HEK293 (cell line): ENCODE data around the gene TC2N.

Experiments
- KLF1 ChIP-seq: fragments of 450-650 bp; formaldehyde crosslinking; IDR thresholded peaks from 2 replicates; pipeline ENCODE4 v1.5.1; 2016; ENCODE audit warnings: missing biosample characterization, missing genetic modification characterization
- KLF17 ChIP-seq: fragments of 450-650 bp; formaldehyde crosslinking; IDR thresholded peaks from 2 replicates; pipeline ENCODE4 v1.5.1; 2016; ENCODE audit warnings: missing biosample characterization, missing genetic modification characterization
- KLF7 ChIP-seq: fragments of 450-650 bp; formaldehyde crosslinking; IDR thresholded peaks from 2 replicates; pipeline ENCODE4 v1.5.1; 2016; ENCODE audit warnings: missing biosample characterization, missing genetic modification characterization, borderline replicate concordance
- MZF1 ChIP-seq: fragments of 450-650 bp; formaldehyde crosslinking; IDR thresholded peaks from 2 replicates; pipeline ENCODE4 v1.5.1; 2017; ENCODE audit warnings: missing biosample characterization, missing genetic modification characterization, borderline replicate concordance
- OVOL3 ChIP-seq: fragments of 450-650 bp; formaldehyde crosslinking; IDR thresholded peaks from 2 replicates; pipeline ENCODE4 v1.5.1; 2016; ENCODE audit warnings: missing biosample characterization, missing genetic modification characterization
- SCRT1 ChIP-seq: fragments of 450-650 bp; formaldehyde crosslinking; IDR thresholded peaks from 2 replicates; pipeline ENCODE4 v1.5.1; 2016; ENCODE audit warnings: missing biosample characterization, missing genetic modification characterization, borderline replicate concordance
- SETDB1 ChIP-seq: IDR thresholded peaks from one replicate; pipeline ENCODE4 v1.6.1; 2017; ENCODE audit warnings: mild to moderate bottlenecking, low read length, moderate library complexity, mixed read lengths; ENCODE audit not compliant: insufficient read length
- ZBTB17 ChIP-seq: fragments of 450-650 bp; formaldehyde crosslinking; IDR thresholded peaks from 2 replicates; pipeline ENCODE4 v1.5.1; 2016; ENCODE audit warnings: missing biosample characterization, missing genetic modification characterization
- ZBTB7A ChIP-seq: fragments of 450-650 bp; formaldehyde crosslinking; IDR thresholded peaks from 2 replicates; pipeline ENCODE4 v1.5.1; 2016; ENCODE audit warnings: low read depth, missing biosample characterization, missing genetic modification characterization
- ZFP41 ChIP-seq: fragments of 450-650 bp; formaldehyde crosslinking; IDR thresholded peaks from 2 replicates; pipeline ENCODE4 v1.5.1; 2016; ENCODE audit warnings: missing biosample characterization, missing genetic modification characterization, borderline replicate concordance
- ZNF239 ChIP-seq: fragments of 450-650 bp; formaldehyde crosslinking; IDR thresholded peaks from 2 replicates; pipeline ENCODE4 v1.5.1; 2016; ENCODE audit warnings: missing biosample characterization, missing genetic modification characterization
- ZNF398 ChIP-seq: fragments of 450-650 bp; formaldehyde crosslinking; IDR thresholded peaks from 2 replicates; pipeline ENCODE4 v1.5.1; 2017; ENCODE audit warnings: missing biosample characterization, missing genetic modification characterization
- ZNF530 ChIP-seq: fragments of 450-650 bp; formaldehyde crosslinking; IDR thresholded peaks from 2 replicates; pipeline ENCODE4 v1.5.1; 2016; ENCODE audit warnings: low read depth, missing biosample characterization, missing genetic modification characterization
- ZNF626 ChIP-seq: fragments of 450-650 bp; sonication (Bioruptor Pico); formaldehyde crosslinking; IDR thresholded peaks from 2 replicates; pipeline ENCODE4 v1.5.1; 2018; ENCODE audit warnings: missing biosample characterization, missing genetic modification characterization, inconsistent platforms
- ZNF785 ChIP-seq: fragments of 450-650 bp; formaldehyde crosslinking; IDR thresholded peaks from 2 replicates; pipeline ENCODE4 v1.5.1; 2016; ENCODE audit warnings: missing biosample characterization, missing genetic modification characterization
- ZNF792 ChIP-seq: fragments of 450-650 bp; formaldehyde crosslinking; IDR thresholded peaks from 2 replicates; pipeline ENCODE4 v1.5.1; 2016; ENCODE audit warnings: missing biosample characterization, missing genetic modification characterization
- ZXDB ChIP-seq: fragments of 450-650 bp; formaldehyde crosslinking; IDR thresholded peaks from 2 replicates; pipeline ENCODE4 v1.5.1; 2016; ENCODE audit warnings: missing biosample characterization, missing genetic modification characterization
- TF ChIP-seq, protein P1 (sequence below): fragments of 450-650 bp; formaldehyde crosslinking; IDR thresholded peaks from 2 replicates; pipeline ENCODE4 v1.5.1; 2016; ENCODE audit warnings: missing biosample characterization, missing genetic modification characterization
- TF ChIP-seq, protein P2 (sequence below): fragments of 450-650 bp; formaldehyde crosslinking; IDR thresholded peaks from 2 replicates; pipeline ENCODE4 v1.5.1; 2016; ENCODE audit warnings: missing biosample characterization, missing genetic modification characterization
- TF ChIP-seq, protein P3 (sequence below): fragments of 450-650 bp; formaldehyde crosslinking; IDR thresholded peaks from 2 replicates; pipeline ENCODE4 v1.5.1; 2016; ENCODE audit warnings: missing biosample characterization, missing genetic modification characterization

The TC2N gene

DNA sequence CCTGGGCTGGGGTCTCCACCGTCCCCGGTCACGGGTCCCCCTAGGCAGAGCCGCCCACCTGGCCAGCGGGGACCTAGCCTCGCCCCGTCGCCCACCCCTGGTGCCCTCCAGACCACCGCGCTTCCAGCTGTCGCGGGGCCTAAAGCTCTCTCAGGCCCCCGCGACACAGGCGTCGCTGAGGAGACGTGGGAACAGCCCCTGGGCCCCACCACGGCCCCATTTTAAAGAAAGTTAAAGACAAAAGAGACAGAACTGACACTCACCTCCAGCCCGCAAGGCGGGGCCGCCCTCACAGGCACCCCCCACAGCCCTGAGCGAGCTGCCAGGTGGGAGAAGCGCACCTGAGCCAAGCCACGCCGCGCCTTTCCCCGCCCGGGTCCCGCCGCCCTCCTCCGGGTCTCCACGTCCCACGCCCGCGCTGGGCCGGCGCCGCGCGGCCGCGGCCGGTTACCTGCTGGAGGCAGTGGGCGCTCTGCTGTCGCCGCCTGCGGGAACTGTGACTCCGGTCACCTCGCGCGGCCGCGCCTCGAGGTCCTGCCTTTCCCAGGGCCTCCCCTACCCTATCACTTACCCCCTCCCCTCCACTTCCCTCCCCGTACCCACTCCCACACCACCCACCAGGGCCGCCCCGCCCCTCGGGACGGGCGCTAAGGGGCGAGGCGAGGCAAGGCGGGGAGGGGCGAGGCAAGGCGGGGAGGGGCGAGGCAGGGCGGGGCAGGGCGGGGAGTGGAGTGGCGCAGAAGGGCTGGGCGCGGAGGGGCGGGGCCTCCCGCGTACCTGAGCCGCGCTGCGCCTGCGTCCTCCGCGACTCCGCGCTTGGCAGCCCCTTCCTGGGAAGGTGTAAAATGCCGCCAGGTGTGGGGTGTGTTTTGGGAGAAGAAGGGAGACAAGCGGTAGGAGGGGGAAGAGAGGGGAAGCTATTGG is 31.2 kb downstream of the TC2N start (continued):
- TF ChIP-seq, protein P1, sequence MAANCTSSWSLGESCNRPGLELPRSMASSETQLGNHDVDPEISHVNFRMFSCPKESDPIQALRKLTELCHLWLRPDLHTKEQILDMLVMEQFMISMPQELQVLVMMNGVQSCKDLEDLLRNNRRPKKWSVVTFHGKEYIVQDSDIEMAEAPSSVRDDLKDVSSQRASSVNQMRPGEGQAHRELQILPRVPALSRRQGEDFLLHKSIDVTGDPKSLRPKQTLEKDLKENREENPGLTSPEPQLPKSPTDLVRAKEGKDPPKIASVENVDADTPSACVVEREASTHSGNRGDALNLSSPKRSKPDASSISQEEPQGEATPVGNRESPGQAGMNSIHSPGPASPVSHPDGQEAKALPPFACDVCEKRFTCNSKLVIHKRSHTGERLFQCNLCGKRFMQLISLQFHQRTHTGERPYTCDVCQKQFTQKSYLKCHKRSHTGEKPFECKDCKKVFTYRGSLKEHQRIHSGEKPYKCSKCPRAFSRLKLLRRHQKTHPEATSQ = no peak
- TF ChIP-seq ZNF239 (tag by site-specific recombination) (no peak), ZXDB (peak; percentile 24; the same call in 1 of the 2 replicates), ZNF792 (tag by site-specific recombination) (no peak), ZBTB17 (tag by site-specific recombination) (no peak), OVOL3 (tag by site-specific recombination) (no peak), KLF7 (tag by site-specific recombination) (no peak), ZNF398 (tag by site-specific recombination) (peak; percentile 99), ZNF626 (tag by site-specific recombination) (no peak), ZFP41 (no peak), SETDB1 (no peak), MZF1 (no peak), ZNF785 (tag by site-specific recombination) (no peak), ZNF530 (tag by site-specific recombination) (no peak), KLF1 (peak; percentile 98), ZBTB7A (tag by site-specific recombination) (no peak), KLF17 (tag by site-specific recombination) (no peak), SCRT1 (tag by site-specific recombination) (no peak)
- TF ChIP-seq, protein P2, sequence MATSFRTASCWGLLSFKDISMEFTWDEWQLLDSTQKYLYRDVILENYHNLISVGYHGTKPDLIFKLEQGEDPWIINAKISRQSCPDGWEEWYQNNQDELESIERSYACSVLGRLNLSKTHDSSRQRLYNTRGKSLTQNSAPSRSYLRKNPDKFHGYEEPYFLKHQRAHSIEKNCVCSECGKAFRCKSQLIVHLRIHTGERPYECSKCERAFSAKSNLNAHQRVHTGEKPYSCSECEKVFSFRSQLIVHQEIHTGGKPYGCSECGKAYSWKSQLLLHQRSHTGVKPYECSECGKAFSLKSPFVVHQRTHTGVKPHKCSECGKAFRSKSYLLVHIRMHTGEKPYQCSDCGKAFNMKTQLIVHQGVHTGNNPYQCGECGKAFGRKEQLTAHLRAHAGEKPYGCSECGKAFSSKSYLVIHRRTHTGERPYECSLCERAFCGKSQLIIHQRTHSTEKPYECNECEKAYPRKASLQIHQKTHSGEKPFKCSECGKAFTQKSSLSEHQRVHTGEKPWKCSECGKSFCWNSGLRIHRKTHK (tag by site-specific recombination) = no peak
- TF ChIP-seq, protein P3, sequence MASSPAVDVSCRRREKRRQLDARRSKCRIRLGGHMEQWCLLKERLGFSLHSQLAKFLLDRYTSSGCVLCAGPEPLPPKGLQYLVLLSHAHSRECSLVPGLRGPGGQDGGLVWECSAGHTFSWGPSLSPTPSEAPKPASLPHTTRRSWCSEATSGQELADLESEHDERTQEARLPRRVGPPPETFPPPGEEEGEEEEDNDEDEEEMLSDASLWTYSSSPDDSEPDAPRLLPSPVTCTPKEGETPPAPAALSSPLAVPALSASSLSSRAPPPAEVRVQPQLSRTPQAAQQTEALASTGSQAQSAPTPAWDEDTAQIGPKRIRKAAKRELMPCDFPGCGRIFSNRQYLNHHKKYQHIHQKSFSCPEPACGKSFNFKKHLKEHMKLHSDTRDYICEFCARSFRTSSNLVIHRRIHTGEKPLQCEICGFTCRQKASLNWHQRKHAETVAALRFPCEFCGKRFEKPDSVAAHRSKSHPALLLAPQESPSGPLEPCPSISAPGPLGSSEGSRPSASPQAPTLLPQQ = peak; percentile 98
